ENCODE results near the gene RPS21.

GRCh38 chr20:62358171-62359042 is 28.5 kb upstream of the RPS21 start:
- TF ChIP-seq CTCF (IDR thresholded peaks at IDR 0.05), result no peak
- TF ChIP-seq EP300 (IDR thresholded peaks at IDR 0.05; ENCODE audit: low read depth), result no peak
- TF ChIP-seq POLR2A (IDR thresholded peaks at IDR 0.05), result no peak

Measured in transverse colon (tissue), 3 donors.